Thyroid gland (tissue), 4 donors: ENCODE results near the gene TFPI.

Experiments
- CTCF ChIP-seq, 6 experiments: fragments of 200-600 bp in 3 of 6; fragments of 450-650 bp in 3 of 6; sonication (generic) in 3 of 6; IDR thresholded peaks; one replicate each; pipeline ENCODE4 v1.5.1; 2016 to 2019; ENCODE audit warnings: antibody characterized with exemption in 6 of 6, mild to moderate bottlenecking in 2 of 6, inconsistent platforms in 1 of 6, moderate library complexity in 1 of 6
- POLR2A ChIP-seq, 2 donors: fragments of 450-650 bp; IDR thresholded peaks; one replicate each; pipeline ENCODE4 v1.6.1; 2017; ENCODE audit warnings: antibody characterized with exemption in 2 of 2, mild to moderate bottlenecking in 2 of 2, moderate library complexity in 1 of 2

- no peak for TF ChIP-seq CTCF (IDR thresholded peaks at IDR 0.05)
- TF ChIP-seq POLR2A (IDR thresholded peaks at IDR 0.05), result no peak
Measured at GRCh38 chr2:187462839-187463238, 91.4 kb downstream of the TFPI start.
